IPS-NIHi11 (cell line): Measurements from ENCODE around the gene GABBR2.
"Not testable (repeated sequence)": the region's sequence is repeated elsewhere in the genome, so short reads cannot be mapped to it uniquely, and the experiment has no call there.

ENCODE experiments used
- DNase-seq: peaks from one replicate; pipeline ENCODE4 v3.0.0; 2012; ENCODE audit warnings: mixed read lengths, low spot score

GABBR2 gene

GRCh38 chr9:98594546-98595160 lies 114.1 kb downstream of the GABBR2 start:
- DNase-seq, result no peak

DNA sequence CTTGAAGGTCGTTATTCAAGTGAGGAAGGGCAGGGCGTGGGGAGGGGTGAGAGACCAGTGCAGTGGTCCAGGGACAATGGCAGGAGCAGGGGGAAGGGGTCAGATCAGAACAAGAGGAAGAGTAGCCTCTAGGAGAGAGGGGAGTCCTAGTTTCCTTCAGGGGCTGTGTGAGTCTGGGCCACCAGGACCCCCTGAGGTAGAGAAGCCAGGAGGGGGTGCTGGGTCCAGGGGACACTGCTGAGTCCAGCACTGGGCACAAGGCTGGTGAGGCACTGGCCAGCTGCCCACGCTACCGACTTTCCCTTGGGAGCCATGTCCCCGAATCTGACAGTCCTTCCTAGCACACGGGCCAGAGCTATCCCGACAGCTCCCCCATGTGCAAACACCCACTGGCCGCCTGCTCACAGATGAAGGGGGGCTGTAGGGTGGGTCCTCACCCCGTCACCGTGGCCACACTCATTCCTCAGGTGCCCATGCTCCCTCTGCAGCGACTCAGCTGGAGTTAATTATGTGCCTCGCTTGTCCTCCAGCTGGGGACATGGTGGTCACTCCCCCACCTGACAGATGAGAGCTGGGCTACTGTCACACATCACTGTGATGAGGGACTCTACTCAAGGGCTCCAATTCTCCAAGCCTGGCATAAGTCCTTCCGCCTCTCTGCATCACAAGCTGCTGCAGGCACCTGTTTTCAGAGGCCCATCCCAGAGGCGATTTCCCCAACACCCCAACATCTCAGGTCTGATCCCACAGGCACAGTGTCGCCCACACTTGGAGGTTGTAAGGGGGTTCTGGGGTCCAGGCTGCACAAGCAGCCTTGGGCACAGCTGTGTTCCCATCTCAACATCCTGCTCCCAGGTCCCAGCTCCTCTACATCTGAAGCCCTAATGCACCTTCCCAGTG lies 115.1 kb downstream of the GABBR2 start:
- DNase-seq, result no peak

DNA sequence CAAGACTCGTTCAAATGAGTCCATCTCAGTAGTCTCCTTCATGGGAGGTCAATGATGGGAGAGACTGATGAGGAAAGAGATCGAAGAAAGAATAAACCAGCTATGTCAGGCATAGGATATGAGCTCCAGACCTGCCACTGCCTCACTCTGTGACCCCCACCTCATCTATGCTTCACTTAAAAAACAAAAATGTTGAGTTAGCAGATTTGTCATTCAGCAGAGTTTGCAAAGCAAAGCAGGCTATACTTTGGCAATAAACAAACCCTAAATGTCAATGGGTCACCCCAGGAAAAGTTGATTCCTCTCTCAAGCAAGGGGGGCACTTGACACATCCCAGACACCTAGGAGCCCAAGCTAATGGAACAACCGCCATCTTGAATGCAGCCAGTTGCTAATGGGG lies 117.0 kb downstream of the GABBR2 start:
- no peak for DNase-seq

- no peak for DNase-seq
Observed at GRCh38 chr9:98590101-98590500, 118.6 kb downstream of the GABBR2 start.

- no peak for DNase-seq
Observed at GRCh38 chr9:98589102-98589501, 119.6 kb downstream of the GABBR2 start.

DNA sequence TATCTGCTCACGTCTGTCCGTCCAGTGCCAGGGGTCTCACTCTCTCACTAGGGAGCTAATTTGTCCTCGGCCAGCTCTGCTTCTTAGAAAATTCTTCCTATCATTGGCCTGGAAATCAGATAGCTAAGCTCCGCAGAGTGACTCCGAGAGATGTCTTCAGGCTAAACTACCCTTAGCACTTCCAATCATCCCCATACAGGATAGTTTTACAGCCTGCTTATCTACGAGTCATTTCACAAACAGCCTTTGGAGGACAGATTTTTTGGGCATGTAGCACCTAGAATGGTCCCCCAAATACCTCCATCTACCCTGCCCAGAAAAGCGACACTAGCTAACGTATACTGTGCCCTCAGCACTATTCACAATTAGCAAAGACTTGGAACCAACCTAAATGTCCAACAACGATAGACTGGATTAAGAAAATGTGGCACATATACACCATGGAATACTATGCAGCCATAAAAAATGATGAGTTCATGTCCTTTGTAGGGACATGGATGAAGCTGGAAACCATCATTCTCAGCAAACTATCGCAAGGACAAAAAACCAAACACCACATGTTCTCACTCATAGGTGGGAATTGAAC lies 123.8 kb downstream of the GABBR2 start:
- DNase-seq, result not testable (repeated sequence)

DNA sequence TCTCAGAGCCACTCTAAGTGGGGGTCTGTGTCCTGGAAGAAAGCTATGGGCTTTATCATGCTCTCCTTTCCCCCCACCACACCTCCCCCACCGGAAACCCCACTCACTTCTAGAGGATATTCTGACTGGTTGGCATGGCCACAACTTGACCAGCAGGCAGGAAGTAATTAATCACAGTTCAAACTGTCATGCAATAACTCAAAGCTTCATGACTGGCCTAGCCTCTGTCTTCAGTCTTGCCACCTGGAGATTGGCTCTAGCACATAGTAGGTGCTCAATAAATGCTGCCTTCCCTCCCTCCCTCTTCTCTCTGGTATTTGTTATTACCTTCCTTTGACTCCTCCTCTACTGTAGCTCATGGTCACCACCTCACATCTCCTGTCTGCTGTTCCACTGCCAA lies 124.7 kb downstream of the GABBR2 start:
- DNase-seq, result no peak

GRCh38 chr9:98583417-98583816 lies 125.3 kb downstream of the GABBR2 start:
- DNase-seq, result no peak

DNA sequence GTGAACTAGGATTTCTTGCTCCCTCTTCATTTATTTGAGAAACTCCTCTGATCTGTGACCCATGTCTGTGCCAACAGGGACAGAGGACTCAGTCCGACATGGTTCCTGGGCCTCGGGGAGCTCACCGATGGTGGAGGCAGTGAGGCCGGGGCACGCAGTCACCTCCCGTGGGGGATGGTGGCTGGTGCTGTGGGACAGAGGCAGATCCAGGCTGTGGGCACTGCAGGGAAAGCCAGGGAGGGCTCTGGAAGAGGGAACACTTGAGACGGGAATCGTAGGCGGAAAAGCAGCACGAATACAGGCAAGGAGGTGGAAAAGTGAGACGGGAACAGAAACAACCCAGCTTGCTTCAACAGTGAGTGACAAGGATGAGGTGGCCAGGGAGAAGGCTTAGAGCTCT lies 127.8 kb downstream of the GABBR2 start:
- no peak for DNase-seq

DNA sequence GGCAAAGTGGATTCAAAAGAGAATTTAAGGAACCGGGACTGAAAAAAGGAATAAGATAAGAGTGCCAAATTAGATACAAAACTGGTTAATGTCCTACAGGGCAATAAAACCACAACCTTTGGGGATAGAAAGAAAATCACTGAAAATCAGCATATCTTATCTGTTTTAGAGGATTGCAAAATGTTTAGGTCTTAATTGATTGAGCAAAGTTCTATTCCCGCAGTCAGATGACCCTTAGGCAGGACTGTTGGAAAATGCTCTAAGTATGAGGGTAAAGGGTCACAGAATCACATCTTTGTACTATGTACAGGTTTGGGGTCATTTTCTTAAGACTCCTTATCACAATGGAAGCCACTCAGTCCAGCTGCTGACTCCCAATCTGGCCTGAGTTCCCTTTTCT lies 129.0 kb downstream of the GABBR2 start:
- DNase-seq, result no peak

- no peak for DNase-seq
Observed at GRCh38 chr9:98577446-98577845, 131.3 kb downstream of the GABBR2 start.

GRCh38 chr9:98576859-98577258 lies 131.9 kb downstream of the GABBR2 start:
- no peak for DNase-seq

DNA sequence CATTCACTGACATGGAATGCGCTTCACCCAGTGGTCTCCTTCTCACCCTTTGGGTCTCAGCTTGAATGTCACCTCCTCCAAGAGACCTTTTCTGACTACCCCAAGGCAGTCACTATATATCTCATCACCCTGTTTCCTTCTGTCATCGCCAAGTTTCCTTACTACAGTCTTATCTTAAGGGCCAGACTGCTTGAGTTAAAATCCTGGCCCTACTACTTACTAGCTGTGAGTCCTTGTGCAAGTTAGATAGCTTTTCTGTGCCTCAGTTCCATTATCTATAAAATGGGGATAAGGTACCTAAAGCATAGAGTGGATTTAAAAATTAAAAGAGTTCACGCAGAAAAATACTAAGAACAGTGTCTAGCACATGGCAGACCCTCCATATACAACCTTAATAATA lies 132.4 kb downstream of the GABBR2 start:
- no peak for DNase-seq

DNA sequence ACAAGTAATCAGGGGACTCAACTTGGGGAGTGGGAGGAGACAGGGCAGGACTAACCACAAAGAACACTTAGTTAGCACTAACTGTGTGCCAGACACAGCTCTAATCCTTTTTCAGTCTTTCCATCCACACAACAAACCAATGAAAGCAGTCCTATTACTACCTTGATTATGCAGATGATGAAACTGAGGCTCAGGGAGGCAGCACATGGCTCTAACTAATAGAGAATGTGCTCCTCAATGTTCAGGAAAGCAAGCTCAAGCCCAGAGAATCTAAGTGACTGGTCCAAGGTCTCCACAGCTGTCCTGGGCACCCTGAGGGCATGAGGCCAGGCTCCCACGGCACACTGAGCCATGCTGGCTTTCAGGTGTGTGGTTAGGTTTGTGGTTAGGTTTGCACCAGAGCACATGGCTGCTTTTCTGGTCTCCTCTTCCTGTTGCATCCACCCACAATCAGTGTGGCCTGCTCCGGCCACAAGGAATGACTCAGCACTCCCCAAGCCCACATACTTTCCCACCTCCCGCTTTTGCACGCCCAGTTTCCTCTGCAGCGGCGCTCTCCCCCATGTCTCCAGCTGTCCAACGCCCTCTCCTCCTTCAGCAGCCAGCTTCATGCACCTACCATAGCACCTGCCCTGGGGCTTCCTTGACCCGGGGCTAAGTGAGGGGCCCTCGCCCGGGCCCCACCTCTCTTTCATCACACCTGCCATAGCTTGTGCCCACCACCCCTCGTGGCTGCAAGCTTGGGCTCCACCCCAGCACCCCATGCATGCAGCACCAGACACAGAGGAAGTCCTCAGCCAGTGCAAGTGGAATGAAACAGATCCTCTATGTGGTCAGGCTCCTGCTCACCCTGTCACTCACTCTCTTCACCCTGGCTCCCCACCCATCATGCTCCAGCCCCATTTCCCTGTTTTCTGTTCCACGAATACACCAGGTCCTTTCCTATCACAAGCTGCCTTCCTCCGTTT lies 133.1 kb downstream of the GABBR2 start:
- no peak for DNase-seq

DNA sequence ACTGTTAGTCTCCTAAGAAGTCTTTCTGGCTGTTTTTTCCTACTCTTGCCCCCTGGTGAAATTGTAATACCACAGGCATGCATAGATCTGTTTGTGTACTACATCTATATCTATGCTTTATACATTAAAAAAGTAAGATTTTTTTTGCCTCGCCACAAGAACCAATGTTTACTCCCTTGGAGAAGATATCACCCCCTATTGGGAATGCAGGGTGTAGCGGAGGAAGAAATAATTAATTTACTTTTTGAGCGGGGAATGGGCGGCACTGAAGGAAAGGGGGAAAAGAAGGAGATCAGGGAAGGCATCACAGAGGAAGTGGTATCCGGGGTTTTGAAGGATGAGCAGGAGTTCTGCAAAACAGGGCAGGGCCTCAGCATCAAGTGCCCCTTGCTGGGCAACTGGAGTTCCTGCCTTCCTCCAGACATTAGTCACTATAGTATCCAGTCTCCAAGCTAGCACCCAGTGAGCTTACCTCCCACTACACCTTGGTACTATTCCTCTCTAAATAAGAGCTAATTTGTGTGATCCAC lies 134.9 kb downstream of the GABBR2 start:
- DNase-seq, result no peak

- no peak for DNase-seq
Observed at GRCh38 chr9:98572796-98573195, 135.9 kb downstream of the GABBR2 start.

DNA sequence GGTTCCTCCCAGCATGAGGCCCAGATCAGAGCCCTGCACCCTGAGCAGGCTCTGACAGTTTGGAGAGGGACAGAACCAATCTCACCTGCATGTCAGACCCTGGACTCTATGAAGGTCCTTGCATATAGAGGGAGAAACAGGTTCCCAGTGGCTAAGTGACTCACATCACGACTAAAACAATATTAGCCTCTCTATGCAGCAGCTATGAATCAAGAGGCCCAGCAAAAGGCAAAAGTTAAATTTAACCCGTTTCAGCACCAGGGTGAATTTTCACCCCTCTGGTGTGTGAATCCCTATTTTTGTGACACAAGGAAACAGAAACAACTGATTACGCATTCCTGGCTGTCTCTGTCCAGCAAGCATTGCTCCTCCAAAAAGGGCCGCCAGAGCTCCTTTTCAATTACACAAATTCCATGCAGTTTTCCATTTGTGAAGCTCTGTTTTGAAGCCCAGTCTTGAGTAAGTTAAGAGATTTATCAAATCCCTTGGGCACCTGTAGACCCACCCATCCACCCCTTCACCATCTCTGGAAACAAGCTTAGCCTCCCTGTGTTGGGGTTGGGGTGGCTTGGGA lies 136.6 kb downstream of the GABBR2 start:
- DNase-seq, result no peak

- no peak for DNase-seq
Observed at GRCh38 chr9:98571643-98572042, 137.1 kb downstream of the GABBR2 start.

DNA sequence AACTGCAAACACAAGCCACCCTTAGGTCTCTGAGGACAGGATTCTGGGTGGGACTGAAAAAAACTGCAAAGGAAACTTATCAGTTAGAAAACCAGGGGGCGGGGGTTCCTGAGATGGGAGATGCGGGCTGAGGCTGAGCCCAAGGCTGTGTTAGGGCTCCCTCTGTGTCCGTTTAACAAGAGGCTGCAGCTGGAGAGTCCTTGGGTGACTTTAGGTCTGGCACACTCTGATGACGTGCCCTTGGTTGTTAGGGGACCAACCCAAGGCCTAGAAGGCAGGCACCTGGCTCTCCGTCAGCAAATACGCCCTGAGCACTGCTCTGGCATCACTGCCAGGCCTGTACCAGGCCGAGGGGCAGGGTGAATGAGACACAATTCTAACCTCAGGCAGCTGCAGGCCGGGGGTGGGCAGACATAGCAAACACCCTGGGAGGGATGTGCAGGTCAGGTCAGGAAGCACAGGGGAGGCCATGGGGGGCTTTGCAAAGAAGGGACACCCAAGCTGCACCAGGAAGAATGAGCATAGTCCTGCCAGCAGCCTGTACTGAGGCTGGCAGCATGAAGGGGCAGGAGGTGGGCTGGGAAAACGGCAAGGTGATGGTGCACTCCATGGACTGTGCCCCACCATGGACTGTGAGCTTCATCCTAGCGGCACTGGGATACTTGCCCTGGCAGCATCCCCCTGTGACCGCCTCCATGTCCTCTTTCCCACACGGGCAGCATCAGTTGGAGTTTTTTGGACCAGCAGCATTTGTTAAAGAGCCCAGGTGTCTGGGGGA lies 137.9 kb downstream of the GABBR2 start:
- DNase-seq, result peak; percentile 47

DNA sequence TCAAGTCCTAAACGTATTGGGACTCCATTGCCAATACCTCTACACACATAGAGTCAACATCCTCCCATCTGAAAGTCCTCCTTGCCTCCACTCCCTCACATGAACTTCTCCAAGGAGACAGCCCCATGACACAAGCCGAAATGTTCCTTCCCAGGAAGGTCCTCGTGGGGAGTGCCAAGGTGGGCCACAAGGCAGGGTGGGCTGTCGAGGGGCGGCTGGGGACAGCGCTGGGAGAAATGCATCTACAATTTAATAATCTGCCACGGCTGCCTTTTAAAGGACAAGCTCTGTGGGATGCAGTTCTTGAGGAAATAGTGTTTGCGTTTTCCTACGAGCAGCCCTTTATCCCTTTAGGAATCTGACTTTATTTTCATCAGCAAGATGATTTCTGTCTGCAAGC lies 138.7 kb downstream of the GABBR2 start:
- no peak for DNase-seq

DNA sequence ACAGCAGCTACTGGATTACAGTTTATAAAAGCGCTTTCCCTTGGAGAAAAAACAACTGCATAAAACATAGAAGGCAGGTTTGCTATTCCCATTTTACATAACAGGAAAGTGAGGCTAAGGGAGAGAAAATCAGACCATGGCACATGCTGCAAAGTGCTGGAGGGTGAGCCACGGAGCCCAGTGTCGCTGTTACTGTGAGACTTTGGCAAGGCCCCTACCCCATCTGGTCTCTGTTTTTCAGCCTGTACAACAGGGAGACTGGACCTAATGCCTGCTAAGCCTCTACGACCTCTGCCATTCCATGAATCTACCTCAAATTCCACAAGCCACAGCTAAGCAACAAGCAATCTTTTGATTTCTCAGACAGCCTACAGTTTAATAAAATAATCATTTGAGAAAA lies 139.2 kb downstream of the GABBR2 start:
- no peak for DNase-seq
